Stimulated activated CD8-positive, alpha-beta memory T cell treated with anti-CD3 and anti-CD28 coated beads, Interleukin-12 subunit alpha, Interleukin-12 subunit beta, amount 100 ng/mL, for 1 hour (primary cell): ENCODE results near the gene MAS1L.
"Not testable (repeated sequence)": the region's sequence is repeated elsewhere in the genome, so short reads cannot be mapped to it uniquely, and the experiment has no call there.

Experiments used
- DNase-seq: peaks from one replicate; pipeline ENCODE4 v3.0.0-alpha.2; 2020; ENCODE audit warnings: low read depth

MAS1L gene

DNA sequence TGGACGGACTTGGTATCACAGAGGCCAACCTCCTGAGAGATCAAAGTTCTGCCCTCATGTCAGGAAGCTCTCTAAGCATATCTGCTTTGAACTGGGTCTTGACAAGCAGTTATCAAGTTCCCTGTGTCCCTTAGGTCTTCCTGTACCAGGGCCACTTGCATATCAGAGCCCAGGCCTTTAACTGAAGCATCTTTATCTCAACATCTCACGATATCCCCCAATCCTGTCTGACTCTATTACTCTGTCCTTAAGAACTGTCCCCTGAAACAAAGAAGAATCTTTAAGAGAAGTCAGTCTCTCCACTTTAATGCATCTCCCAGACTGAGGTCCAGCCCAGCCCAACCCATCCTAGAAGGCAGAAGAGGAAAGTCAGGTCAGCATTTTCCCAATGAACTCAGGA is 8.2 kb downstream of the MAS1L start:
- no peak for DNase-seq

DNA sequence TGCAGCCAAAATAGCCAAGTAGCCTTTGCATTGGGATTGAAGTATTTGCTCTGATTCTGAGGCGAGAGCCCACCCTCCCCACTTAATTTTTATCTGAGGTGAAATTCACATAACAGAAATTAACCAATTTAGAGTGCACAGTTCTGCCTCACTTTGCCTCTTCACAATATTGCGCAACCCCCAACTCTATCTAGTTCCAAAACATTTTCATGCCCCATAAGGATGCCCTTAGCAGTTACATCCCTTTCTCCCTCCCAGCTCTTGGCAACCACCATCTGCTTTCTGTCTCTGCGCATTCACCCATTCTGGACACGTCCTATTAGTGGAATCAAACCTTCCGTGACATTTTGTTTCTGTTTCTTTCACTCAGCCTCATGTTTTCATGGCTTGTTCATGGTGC is 9.0 kb downstream of the MAS1L start:
- no peak for DNase-seq

GRCh38 chr6:29477923-29478450 is 9.8 kb downstream of the MAS1L start:
- DNase-seq = no peak

DNA sequence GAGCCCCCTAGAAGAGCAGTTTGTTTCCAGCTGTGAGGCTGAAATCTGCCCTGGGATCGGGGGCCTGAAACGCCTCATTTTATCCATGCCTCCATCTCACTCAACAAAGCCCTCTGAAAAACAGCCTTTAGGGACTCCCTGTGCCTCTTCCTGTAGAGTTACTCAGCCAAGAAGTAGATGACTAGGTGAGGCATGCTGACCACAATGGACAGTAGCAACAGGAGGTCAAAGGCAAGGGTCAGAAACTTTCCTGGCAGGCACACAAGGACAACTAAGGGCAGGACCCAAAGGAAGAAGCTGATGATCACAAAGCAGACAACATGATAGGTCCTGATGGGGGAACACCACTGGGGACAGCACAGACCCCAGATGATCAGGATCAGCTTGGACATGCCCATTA is 12.8 kb downstream of the MAS1L start:
- DNase-seq = no peak

DNA sequence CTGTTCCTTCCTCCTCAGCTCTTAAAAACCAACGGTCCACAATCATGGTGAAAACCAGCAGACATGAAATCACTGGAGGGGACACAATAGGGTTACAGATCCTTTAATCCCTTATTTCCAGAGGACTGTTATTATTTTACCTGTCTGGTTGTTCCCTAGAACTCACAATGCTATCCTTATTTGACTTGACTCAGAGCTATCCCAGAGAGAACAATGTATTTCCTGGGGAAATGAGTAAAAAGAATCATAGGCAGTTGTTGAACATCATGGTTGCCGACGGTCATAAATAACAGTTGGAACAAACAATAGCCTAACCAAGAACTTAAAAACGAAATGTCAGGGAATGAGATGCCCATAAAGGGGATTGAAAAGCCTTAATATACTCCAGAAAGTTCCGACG is 21.5 kb downstream of the MAS1L start:
- no peak for DNase-seq

DNA sequence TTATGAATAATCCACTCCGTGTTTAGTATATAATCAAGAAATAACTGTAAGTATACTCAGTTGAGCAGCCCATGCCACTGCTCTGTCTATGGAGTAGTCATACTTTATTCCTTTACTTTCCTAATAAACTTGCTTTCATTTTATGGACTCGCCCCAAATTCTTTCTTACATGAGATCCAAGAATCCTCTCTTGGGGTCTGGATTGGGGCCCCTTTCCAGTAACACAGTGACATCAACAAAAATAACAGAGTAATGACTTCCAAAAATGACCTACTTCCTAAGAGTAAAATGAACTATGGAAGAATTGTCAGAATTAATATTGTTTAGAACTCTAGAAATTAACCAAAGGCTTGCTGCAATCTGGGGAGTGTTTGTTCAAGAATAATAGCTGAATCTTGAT is 22.0 kb downstream of the MAS1L start:
- DNase-seq = no peak

DNA sequence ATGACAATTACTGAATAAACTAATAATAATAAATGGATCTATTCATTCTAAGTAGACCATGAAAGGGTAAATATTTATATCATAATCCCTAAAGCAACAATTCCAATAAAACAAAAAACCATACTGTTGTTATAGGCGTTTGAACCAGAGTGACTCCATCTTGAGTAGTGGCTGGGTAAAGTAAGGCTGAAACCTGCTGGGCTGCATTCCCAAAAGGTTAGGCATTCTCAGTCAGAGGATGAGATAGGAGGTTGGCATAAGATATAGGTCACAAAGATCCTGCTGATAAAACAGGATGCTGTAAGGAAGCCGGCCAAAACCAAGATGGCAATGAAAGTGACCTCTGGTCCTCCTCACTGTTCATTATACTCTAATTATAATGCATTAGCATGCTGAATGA is 22.5 kb downstream of the MAS1L start:
- no peak for DNase-seq

GRCh38 chr6:29462022-29462421 is 25.7 kb downstream of the MAS1L start:
- DNase-seq = no peak

DNA sequence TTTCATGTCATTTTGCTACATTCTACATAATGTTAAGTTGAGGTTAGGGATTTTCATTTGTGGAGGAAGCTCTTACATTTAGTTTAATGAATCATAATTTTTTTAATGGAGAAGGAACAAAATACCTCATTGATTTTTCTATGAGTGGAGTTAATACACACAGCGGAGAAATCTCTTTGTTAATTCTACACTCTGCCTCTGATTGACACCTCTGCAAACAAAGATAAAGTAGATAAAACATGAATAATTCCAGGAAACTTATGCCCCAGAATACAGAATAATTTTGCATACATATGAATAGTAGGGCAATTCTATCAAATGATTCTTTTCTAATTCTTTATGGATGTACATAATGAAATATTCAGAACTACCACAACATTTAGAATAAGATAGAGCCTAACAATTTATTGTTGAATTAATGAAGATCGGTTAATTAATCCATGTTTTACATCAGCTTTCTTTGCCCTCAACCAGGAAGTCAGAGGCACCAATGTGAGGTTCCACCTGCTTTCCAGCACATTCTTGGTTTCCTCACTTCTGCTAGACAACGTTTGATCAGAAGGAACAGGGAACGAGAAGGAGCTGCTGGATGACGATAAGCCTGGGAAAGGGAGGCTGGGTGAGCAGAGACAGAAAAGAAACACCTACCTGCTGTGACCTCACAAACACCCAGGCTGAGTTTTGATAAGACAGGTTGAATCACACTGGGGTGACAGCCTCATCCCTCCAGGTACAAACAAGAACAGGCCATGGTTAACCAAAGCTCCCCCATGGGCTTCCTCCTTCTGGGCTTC is 26.5 kb downstream of the MAS1L start:
- DNase-seq = no peak

DNA sequence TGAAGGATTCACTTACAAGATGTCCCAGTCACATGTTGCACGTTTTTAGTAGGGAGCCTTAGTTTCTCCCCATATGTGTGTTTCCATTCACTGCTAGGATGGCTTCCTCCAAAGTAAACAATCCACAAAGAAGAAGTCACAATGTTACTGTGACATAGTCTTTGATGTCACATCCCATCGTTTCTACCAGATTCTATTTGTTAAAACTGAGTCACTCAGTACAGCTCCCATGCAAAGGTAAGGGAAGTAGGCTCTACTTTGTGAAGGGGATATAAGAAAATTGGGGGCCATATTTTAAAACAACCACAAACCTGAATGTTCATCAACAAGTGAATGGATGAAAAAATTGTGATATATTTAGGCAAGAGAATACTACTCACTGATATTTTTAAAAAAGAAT is 30.8 kb downstream of the MAS1L start, which contains the start of the genes OR11A1 and OR2H1:
TSS of gene OR11A1 (minus strand) at position 101 of the 400 bp plus-strand sequence. CDS start 29,430 bp downstream, outside the sequence.
TSS of gene OR2H1 (plus strand) at position 185 of the 400 bp plus-strand sequence. CDS start 4,615 bp downstream, outside the sequence.
- no peak for DNase-seq

GRCh38 chr6:29451471-29452193 is 36.1 kb downstream of the MAS1L start:
- no peak for DNase-seq

- no peak for DNase-seq
These were observed 40.1 kb downstream of the MAS1L start for GRCh38 chr6:29447670-29448069.

GRCh38 chr6:29444031-29444430 is 43.7 kb downstream of the MAS1L start:
- DNase-seq = not testable (repeated sequence)

- no peak for DNase-seq
These were observed 45.0 kb downstream of the MAS1L start for GRCh38 chr6:29442719-29443118.

DNA sequence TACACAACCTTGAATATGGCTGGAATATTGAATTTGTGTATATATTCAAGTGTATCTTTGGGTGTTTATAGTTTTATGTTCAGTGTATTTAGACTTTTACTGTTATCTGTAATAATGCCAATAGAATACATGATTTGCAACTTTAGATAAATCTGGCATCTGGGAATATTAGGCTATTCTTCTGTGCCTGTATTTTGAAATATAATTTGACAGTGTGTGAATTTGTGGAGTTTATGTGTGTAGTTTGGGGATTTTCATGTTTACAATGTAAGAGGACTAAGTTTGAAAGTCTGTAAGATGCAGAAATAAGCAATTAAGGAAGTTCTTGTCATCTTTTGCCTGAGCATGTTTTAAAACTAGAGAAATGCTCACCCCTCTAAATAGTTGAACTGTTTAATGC is 48.8 kb downstream of the MAS1L start, which contains the start of gene OR10C1:
TSS of gene OR10C1 (plus strand) at position 301 of the 400 bp plus-strand sequence. CDS start 710 bp downstream, outside the sequence.
- DNase-seq = no peak

DNA sequence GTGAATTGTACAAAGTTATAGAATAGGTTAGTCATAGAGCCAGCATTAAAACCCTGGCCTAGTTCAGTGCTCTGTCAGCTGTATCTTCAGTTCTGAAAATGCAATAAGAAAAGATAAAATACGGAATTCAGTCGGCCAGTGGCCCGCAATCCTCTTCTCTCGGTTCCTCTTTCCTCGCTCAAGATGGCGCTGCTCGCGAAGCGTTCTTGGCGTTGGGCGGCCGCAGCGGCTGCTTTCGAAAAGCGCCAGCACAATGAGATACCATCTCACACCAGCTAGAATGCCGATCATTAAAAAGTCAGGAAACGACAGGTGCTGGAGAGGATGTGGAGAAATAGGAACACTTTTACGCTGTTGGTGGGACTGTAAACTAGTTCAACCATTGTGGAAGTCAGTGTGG is 51.0 kb downstream of the MAS1L start:
- DNase-seq = not testable (repeated sequence)
